HepG2 (cell line): ENCODE results near the gene LEPR. TPM values are rescaled to one million over a fixed set of nuclear protein-coding genes. Genes with fewer than 3 reads are reported as not detected.

Source experiments
- ATAC-seq: fragments of 200-7000 bp; cut with Tn5 transposase; 3 replicates; pipeline ENCODE4 v1.9.1; 2020; ENCODE audit warnings: mild to moderate bottlenecking, moderate library complexity
- BruUV-seq: library from RNA; stranded (reverse); fragments of 400-500 nt; replicated peaks from 2 replicates; lab custom pipeline; 2021; lab: Mats Ljungman, UMichigan
- CTCF ChIA-PET: fragments of 300-600 bp; formaldehyde crosslinking; extraction: SDS; loops from one replicate; lab custom pipeline; 2021; ENCODE audit warnings: low total read pairs, inconsistent platforms, low intra/inter-chr PET ratio; lab: Yijun Ruan, JAX
- POLR2A ChIA-PET: fragments of 350-600 bp; sonication (Branson Sonifier 250); formaldehyde crosslinking; loops from one replicate; lab custom pipeline; 2020; ENCODE audit warnings: antibody characterized with exemption, inconsistent platforms; lab: Yijun Ruan, JAX
- DNase-seq: peaks from one replicate; pipeline ENCODE4 v3.0.0-alpha.2; 2015; ENCODE audit warnings: low spot score
- FAIRE-seq: peaks from 3 replicates; lab custom pipeline; 2011; peaks lifted over from hg19 to GRCh38; lab: Jason Lieb, UNC
- H2AFZ ChIP-seq: one replicate; pipeline ENCODE4 v1.6.1; 2011; ENCODE audit warnings: low read length, inconsistent platforms
- H3K27ac ChIP-seq: fragments of 300-600 bp; 3 replicates; pipeline ENCODE4 v1.8.0; 2011; ENCODE audit warnings: mixed run types, mild to moderate bottlenecking, mixed read lengths, low read length, inconsistent platforms; ENCODE audit not compliant: insufficient read depth; ENCODE audit errors: extremely low read length
- H3K27me3 ChIP-seq, 2 experiments: fragments of 200-600 bp in 1 of 2; 2 replicates in 1 of 2; 3 replicates in 1 of 2; pipeline versions ENCODE4 v1.6.0 to v1.8.0; 2011; ENCODE audit warnings: low read length in 2 of 2, mild to moderate bottlenecking in 2 of 2, moderate library complexity in 2 of 2, inconsistent platforms in 1 of 2; ENCODE audit not compliant: insufficient read depth in 2 of 2, control insufficient read depth in 1 of 2
- H3K36me3 ChIP-seq, 2 experiments: fragments of 200-600 bp in 1 of 2; replicated peaks in 1 of 2; 2 replicates in 1 of 2; 3 replicates in 1 of 2; pipeline versions ENCODE4 v1.5.1 to v1.8.0; 2011; ENCODE audit warnings: low read length in 2 of 2, inconsistent platforms in 1 of 2; ENCODE audit not compliant: insufficient read depth in 2 of 2, control insufficient read depth in 1 of 2
- H3K4me1 ChIP-seq: 2 replicates; pipeline ENCODE4 v1.5.1; 2012; ENCODE audit warnings: low read length, inconsistent platforms; ENCODE audit not compliant: insufficient read depth
- H3K4me2 ChIP-seq: 2 replicates; pipeline ENCODE4 v1.6.0; 2011; ENCODE audit warnings: low read depth, low read length, inconsistent platforms
- H3K4me3 ChIP-seq, 3 experiments: fragments of 200-600 bp in 1 of 3; sonication (generic), shearing (Covaris generic) in 1 of 3; replicated peaks in 1 of 3; 2 replicates each; pipeline ENCODE4 v1.5.1; 2011 to 2016; ENCODE audit warnings: low read length in 3 of 3, inconsistent platforms in 2 of 3, low read depth in 2 of 3, mild to moderate bottlenecking in 2 of 3, control low read depth in 1 of 3, mixed read lengths in 1 of 3; ENCODE audit not compliant: insufficient read depth in 1 of 3
- H3K79me2 ChIP-seq: one replicate; pipeline ENCODE4 v1.6.1; 2011; ENCODE audit warnings: low read length, inconsistent platforms; ENCODE audit not compliant: insufficient read depth
- H3K9ac ChIP-seq: 2 replicates; pipeline ENCODE4 v1.6.0; 2011; ENCODE audit warnings: mild to moderate bottlenecking, low read depth, low read length, inconsistent platforms; ENCODE audit not compliant: insufficient read depth
- H3K9me3 ChIP-seq: 2 replicates; pipeline ENCODE4 v1.5.1; 2012; ENCODE audit warnings: mild to moderate bottlenecking, low read length
- H4K20me1 ChIP-seq: 2 replicates; pipeline ENCODE4 v1.6.0; 2011; ENCODE audit warnings: inconsistent platforms, mild to moderate bottlenecking, low read length, moderate library complexity; ENCODE audit not compliant: insufficient read depth
- AHR ChIP-seq: IDR thresholded peaks from 2 replicates; pipeline ENCODE4 v1.6.1; 2018; ENCODE audit warnings: missing genetic modification reagents, missing compliant biosample characterization
- CBX5 ChIP-seq: sonication (generic); formaldehyde crosslinking; IDR thresholded peaks from 2 replicates; pipeline ENCODE4 v1.4.0; 2020; ENCODE audit warnings: missing genetic modification reagents, borderline replicate concordance
- CCAR2 ChIP-seq: fragments of 200-400 bp; formaldehyde crosslinking; optimal IDR thresholded peaks from 2 replicates; pipeline ENCODE3; 2018; ENCODE audit warnings: low read depth, mild to moderate bottlenecking, low read length, moderate library complexity
- CCDC6 ChIP-seq: sonication (generic); formaldehyde crosslinking; IDR thresholded peaks from 2 replicates; pipeline ENCODE4 v1.8.1; 2022; ENCODE audit warnings: mild to moderate bottlenecking, missing genetic modification reagents, moderate library complexity
- E2F5 ChIP-seq: sonication (generic); formaldehyde crosslinking; conservative IDR thresholded peaks from 2 replicates; pipeline ENCODE4 v1.4.0; 2020; ENCODE audit warnings: missing genetic modification reagents
- ELF1 ChIP-seq: sonication (generic); formaldehyde crosslinking; IDR thresholded peaks from 2 replicates; pipeline ENCODE4 v1.4.0; 2020; ENCODE audit warnings: missing genetic modification reagents
- FOSL1 ChIP-seq: sonication (generic); formaldehyde crosslinking; IDR thresholded peaks from 2 replicates; pipeline ENCODE4 v1.9.0; 2021; ENCODE audit warnings: missing genetic modification reagents, borderline replicate concordance
- HNRNPL ChIP-seq: fragments of 200-400 bp; formaldehyde crosslinking; IDR thresholded peaks from 2 replicates; pipeline ENCODE4 v1.6.1; 2017; ENCODE audit warnings: mild to moderate bottlenecking, low read depth, low read length
- HOXA3 ChIP-seq: sonication (generic); formaldehyde crosslinking; IDR thresholded peaks from 2 replicates; pipeline ENCODE4 v1.5.0; 2020; ENCODE audit warnings: missing genetic modification reagents
- KLF13 ChIP-seq: sonication (generic); formaldehyde crosslinking; IDR thresholded peaks from 2 replicates; pipeline ENCODE4 v1.4.0; 2020; ENCODE audit warnings: mild to moderate bottlenecking, missing genetic modification reagents
- NONO ChIP-seq, 2 experiments: fragments of 450-650 bp in 1 of 2; sonication (generic) in 1 of 2; formaldehyde crosslinking in 1 of 2; IDR thresholded peaks in 1 of 2; conservative IDR thresholded peaks in 1 of 2; 2 replicates each; pipeline versions ENCODE4 v1.6.1 to v1.8.0; 2017 to 2022; ENCODE audit warnings: mild to moderate bottlenecking in 1 of 2, missing genetic modification reagents in 1 of 2, moderate library complexity in 1 of 2
- TMF1 ChIP-seq: sonication (generic); formaldehyde crosslinking; IDR thresholded peaks from 2 replicates; pipeline ENCODE4 v1.8.1; 2022; ENCODE audit warnings: low read depth, missing genetic modification reagents
- U2AF1 ChIP-seq: fragments of 200-400 bp; formaldehyde crosslinking; optimal IDR thresholded peaks from 2 replicates; pipeline ENCODE3; 2017; ENCODE audit warnings: mild to moderate bottlenecking, low read depth, low read length
- ZBTB3 ChIP-seq: sonication (generic); formaldehyde crosslinking; IDR thresholded peaks from 2 replicates; pipeline ENCODE4 v1.4.0; 2020; ENCODE audit warnings: low read depth, mild to moderate bottlenecking, moderate library complexity, missing genetic modification reagents, borderline replicate concordance
- ZNF264 ChIP-seq: sonication (generic); formaldehyde crosslinking; IDR thresholded peaks from 2 replicates; pipeline ENCODE4 v1.4.0; 2020; ENCODE audit warnings: missing genetic modification reagents
- ZNF510 ChIP-seq: sonication (generic); formaldehyde crosslinking; IDR thresholded peaks from 2 replicates; pipeline ENCODE4 v1.4.0; 2020; ENCODE audit warnings: low read depth, mild to moderate bottlenecking, missing genetic modification reagents
- ZNF556 ChIP-seq: sonication (generic); formaldehyde crosslinking; IDR thresholded peaks from 2 replicates; pipeline ENCODE4 v1.4.0; 2020; ENCODE audit warnings: mild to moderate bottlenecking, missing genetic modification reagents, borderline replicate concordance
- ZSCAN12 ChIP-seq: sonication (generic); formaldehyde crosslinking; IDR thresholded peaks from 2 replicates; pipeline ENCODE4 v1.9.0; 2021; ENCODE audit warnings: mild to moderate bottlenecking, missing genetic modification reagents
- WGBS: methylation state at CpG from one replicate; pipeline ENCODE4 v1.1.6; 2017; ENCODE audit warnings: low lambda C conversion rate; 5-methylcytosine and 5-hydroxymethylcytosine counted together
- in situ Hi-C: cut with HindIII; loops from 2 replicates; pipeline ENCODE4 v1.10.0; 2017; ENCODE audit warnings: low pct_unique_long_range_greater_than_20kb; ENCODE audit not compliant: extremely low pct_ligation_motif_present
- intact Hi-C: fragments of 100-400 bp; cut with micrococcal nuclease; formaldehyde crosslinking; loops from one replicate; pipeline ENCODE4 v1.10.0; 2022; ENCODE audit not compliant: unreplicated experiment
- polyA plus RNA-seq, 8 experiments: library from polyadenylated mRNA; depleted of rRNA in 3 of 8; stranded (reverse) in 7 of 8; unstranded in 1 of 8; fragments of >200 nt; fragmentation: Illumina TruSeq in 4 of 8; extraction: Trizol in 4 of 8; gene quantifications; 2 replicates each; pipeline versions ENCODE4 v1.2.1 to v1.2.3, GENCODE V29; 2011 to 2016; ENCODE audit warnings: low read depth in 4 of 8, missing spikeins in 1 of 8, mixed read lengths in 1 of 8; ENCODE audit not compliant: insufficient read depth in 1 of 8
- total RNA-seq, 5 experiments: library from RNA; depleted of rRNA; stranded (reverse); fragments of >200 nt; fragmentation: Illumina TruSeq; extraction: Trizol; gene quantifications; 2 replicates each; pipeline ENCODE4 v1.2.3, GENCODE V29; 2016; ENCODE audit warnings: low read depth in 1 of 5
- TF ChIP-seq, protein P1 (sequence below): sonication (generic); formaldehyde crosslinking; IDR thresholded peaks from 2 replicates; pipeline ENCODE4 v1.8.0; 2022; ENCODE audit warnings: mild to moderate bottlenecking, missing genetic modification reagents; ENCODE audit not compliant: insufficient replicate concordance
- TF ChIP-seq, protein P2 (sequence below): sonication (generic); formaldehyde crosslinking; IDR thresholded peaks from 2 replicates; pipeline ENCODE4 v1.5.1; 2020; ENCODE audit warnings: mild to moderate bottlenecking, moderate library complexity, missing genetic modification reagents

The LEPR gene
- total and polyA plus RNA-seq, 2 of the 13 experiments (the other 11 are each of a cell fraction or from before 2014, with no cell fraction given), result 0.60 to 1.7 TPM

DNA sequence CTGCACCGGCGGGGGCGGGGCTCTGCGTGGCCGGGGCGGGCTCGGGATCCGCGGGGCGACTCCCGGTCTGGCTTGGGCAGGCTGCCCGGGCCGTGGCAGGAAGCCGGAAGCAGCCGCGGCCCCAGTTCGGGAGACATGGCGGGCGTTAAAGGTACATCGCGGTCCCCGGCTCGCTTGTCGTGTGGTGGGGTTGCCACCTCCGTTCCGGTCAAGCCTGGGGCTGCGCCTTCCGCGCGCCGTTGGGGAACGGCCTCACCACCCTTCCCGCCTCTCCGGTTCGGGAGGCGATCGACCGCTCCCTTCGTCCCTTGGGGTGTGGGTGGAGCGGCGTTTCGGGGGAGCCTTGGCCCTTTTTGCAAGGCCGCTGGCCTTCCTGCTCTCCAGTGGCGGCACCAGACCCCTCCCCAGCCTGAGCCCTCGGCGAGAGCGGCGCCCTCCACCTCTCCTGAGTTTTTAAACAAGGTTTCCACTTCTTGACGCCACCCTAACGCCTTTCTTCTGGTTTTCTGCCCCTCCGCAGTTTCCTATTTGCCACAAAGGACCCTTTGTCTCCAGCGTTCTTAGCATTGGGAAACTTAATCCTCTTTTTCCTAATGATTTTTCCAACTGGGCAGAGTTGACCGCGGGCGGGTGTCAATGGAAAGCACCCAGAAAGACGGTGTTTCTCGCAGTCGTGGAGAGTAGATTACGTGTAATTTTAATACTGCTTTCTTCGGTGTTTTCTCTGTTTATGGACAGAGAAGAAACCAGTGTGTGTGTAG, at the start of gene LEPR, which contains the start of gene LEPROT (continued):
- TF ChIP-seq E2F5 (CRISPR knock-in tag) (0 out of 2 replicates have a peak, but pooled peaks have one; percentile 36), ZNF556 (peak; percentile 57; the same call in 1 of the 2 replicates), CCDC6 (CRISPR knock-in tag) (peak; percentile 60; the same call in 1 of the 2 replicates), CBX5 (0 out of 2 replicates have a peak, but pooled peaks have one; percentile 51), HOXA3 (CRISPR knock-in tag) (peak; percentile 82), U2AF1 (no peak), ZNF264 (CRISPR knock-in tag) (0 out of 2 replicates have a peak, but pooled peaks have one; percentile 20), ZSCAN12 (CRISPR knock-in tag) (0 out of 2 replicates have a peak, but pooled peaks have one; percentile 84), FOSL1 (no peak), HNRNPL (peak; percentile 73)
- TF ChIP-seq, all 625 proteins: peak for 240

DNA sequence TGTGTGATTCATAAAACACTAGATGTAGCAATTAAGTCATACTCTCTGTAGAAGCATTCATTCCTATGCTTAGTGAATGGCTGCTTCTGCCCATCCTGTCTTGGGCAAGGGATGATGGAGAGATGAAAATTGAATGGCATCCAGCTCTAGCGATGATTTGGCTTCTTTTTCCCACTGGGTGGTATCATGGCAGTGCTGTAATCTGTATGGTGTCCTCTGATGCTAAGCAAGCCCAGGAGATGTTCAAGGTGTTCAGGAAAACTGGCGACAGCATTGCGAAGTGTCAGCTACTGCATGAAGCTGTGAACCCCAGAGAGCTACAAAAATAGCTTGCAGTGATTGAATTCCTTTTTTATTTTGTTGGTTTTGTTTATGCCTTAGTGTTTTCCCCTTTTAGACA, 48.9 kb upstream of the LEPR start:
- ChIA-PET CTCF (no interaction called here), POLR2A (no interaction called here)
- H3K9ac ChIP-seq, result no peak overlapping the region
- intact Hi-C loops, result no loop called here
- no peaks in the 10 kb centered on the region for H3K9me3 ChIP-seq
- no peak overlapping the region for H3K4me2 ChIP-seq
- DNase-seq (no peak), FAIRE-seq (no peak), ATAC-seq (no peak)
- no peaks in the 10 kb centered on the region for H3K36me3 ChIP-seq
- WGBS, result 100% methylated on average over 3 of the region's 3 CpGs
- BruUV-seq, result no TSS peak
- no peak overlapping the region for H3K27ac ChIP-seq
- no peaks in the 10 kb centered on the region for H4K20me1 ChIP-seq
- H3K4me3 ChIP-seq, result no peak overlapping the region
- H2AFZ ChIP-seq, result no peak overlapping the region
- in situ Hi-C loops, result no loop called here
- H3K79me2 ChIP-seq, result no peaks in the 10 kb centered on the region
- H3K4me1 ChIP-seq, result no peaks in the 10 kb centered on the region
- no peaks in the 10 kb centered on the region for H3K27me3 ChIP-seq
- TF ChIP-seq ZNF510 (no peak), ELF1 (CRISPR knock-in tag) (no peak), NONO (IDR thresholded peaks at IDR 0.05) (no peak), NONO (CRISPR knock-in tag; conservative IDR thresholded peaks at IDR 0.05) (no peak), TMF1 (no peak), AHR (CRISPR knock-in tag) (no peak), KLF13 (no peak), CCAR2 (no peak), ZBTB3 (no peak)
- TF ChIP-seq, protein P1, sequence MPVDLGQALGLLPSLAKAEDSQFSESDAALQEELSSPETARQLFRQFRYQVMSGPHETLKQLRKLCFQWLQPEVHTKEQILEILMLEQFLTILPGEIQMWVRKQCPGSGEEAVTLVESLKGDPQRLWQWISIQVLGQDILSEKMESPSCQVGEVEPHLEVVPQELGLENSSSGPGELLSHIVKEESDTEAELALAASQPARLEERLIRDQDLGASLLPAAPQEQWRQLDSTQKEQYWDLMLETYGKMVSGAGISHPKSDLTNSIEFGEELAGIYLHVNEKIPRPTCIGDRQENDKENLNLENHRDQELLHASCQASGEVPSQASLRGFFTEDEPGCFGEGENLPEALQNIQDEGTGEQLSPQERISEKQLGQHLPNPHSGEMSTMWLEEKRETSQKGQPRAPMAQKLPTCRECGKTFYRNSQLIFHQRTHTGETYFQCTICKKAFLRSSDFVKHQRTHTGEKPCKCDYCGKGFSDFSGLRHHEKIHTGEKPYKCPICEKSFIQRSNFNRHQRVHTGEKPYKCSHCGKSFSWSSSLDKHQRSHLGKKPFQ (CRISPR knock-in tag), result no peak
- TF ChIP-seq, protein P2, sequence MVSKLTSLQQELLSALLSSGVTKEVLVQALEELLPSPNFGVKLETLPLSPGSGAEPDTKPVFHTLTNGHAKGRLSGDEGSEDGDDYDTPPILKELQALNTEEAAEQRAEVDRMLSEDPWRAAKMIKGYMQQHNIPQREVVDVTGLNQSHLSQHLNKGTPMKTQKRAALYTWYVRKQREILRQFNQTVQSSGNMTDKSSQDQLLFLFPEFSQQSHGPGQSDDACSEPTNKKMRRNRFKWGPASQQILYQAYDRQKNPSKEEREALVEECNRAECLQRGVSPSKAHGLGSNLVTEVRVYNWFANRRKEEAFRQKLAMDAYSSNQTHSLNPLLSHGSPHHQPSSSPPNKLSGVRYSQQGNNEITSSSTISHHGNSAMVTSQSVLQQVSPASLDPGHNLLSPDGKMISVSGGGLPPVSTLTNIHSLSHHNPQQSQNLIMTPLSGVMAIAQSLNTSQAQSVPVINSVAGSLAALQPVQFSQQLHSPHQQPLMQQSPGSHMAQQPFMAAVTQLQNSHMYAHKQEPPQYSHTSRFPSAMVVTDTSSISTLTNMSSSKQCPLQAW (CRISPR knock-in tag), result no peak
